Measurements from ENCODE around the gene KCNIP3.

The KCNIP3 gene

GRCh38 chr2:95381212-95382191, 84.4 kb downstream of the KCNIP3 start:
- TF ChIP-seq CTCF (IDR thresholded peaks at IDR 0.05; ENCODE audit: insufficient read depth, low read length, missing control alignments), result no peak
- POLR2A ChIA-PET, result no interaction called here
- DNase-seq (ENCODE audit: low read depth, low spot score), result no peak
- no peak overlapping the region for H3K4me3 ChIP-seq (ENCODE audit: low read depth, low read length)
- CTCF ChIA-PET, result interaction anchor here (1.3 to 5.8 kb wide), 2 partner anchors 7 to 36 kb away, joined by 4 to 54 read pairs; no protein-coding TSS in a partner anchor

DNA sequence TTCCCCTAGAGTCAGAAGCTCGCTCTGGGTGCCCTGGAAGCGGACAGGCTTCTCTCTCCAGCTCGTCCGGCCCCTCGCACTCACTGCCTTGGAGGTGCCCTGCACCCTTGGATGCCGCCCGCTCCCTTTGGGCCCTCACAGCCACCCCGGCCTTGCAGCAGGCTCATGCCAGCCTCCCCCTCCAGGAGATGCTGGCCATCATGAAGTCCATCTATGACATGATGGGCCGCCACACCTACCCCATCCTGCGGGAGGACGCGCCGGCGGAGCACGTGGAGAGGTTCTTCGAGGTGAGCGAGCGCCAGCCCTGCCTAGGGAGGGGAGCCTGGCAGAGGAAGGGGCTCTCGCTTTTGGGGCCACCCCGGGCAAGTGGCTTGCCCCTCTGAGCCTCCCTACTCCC, 85.0 kb downstream of the KCNIP3 start:
- ChIA-PET POLR2A (no interaction called here), CTCF (interaction anchor here (1.3 kb wide), 1 partner anchor 37 kb away, joined by 4 read pairs; no protein-coding TSS in a partner anchor)
- no peak for DNase-seq (ENCODE audit: low read depth, low spot score)
- TF ChIP-seq CTCF (IDR thresholded peaks at IDR 0.05; ENCODE audit: insufficient read depth, low read length, missing control alignments), result no peak
- H3K4me3 ChIP-seq (ENCODE audit: low read depth, low read length), result no peak overlapping the region

GRCh38 chr2:95382686-95383634, 85.8 kb downstream of the KCNIP3 start:
- no peak for TF ChIP-seq CTCF (IDR thresholded peaks at IDR 0.05; ENCODE audit: insufficient read depth, low read length, missing control alignments)
- ChIA-PET POLR2A (no interaction called here), CTCF (interaction anchor here (1.3 to 2.7 kb wide), 2 partner anchors 37 to 38 kb away, joined by 4 to 9 read pairs; no protein-coding TSS in a partner anchor)
- no peak overlapping the region for H3K4me3 ChIP-seq (ENCODE audit: low read depth, low read length)
- no peak for DNase-seq (ENCODE audit: low read depth, low spot score)

GRCh38 chr2:95383635-95384027, 86.5 kb downstream of the KCNIP3 start:
- no peak for DNase-seq (ENCODE audit: low read depth, low spot score)
- TF ChIP-seq CTCF (IDR thresholded peaks at IDR 0.05; ENCODE audit: insufficient read depth, low read length, missing control alignments), result no peak
- POLR2A ChIA-PET, result no interaction called here
- CTCF ChIA-PET, result interaction anchor here (0.8 to 2.7 kb wide), 2 partner anchors 38 to 346 kb away, joined by 3 to 9 read pairs; no protein-coding TSS in a partner anchor
- H3K4me3 ChIP-seq (ENCODE audit: low read depth, low read length), result no peak overlapping the region

DNA sequence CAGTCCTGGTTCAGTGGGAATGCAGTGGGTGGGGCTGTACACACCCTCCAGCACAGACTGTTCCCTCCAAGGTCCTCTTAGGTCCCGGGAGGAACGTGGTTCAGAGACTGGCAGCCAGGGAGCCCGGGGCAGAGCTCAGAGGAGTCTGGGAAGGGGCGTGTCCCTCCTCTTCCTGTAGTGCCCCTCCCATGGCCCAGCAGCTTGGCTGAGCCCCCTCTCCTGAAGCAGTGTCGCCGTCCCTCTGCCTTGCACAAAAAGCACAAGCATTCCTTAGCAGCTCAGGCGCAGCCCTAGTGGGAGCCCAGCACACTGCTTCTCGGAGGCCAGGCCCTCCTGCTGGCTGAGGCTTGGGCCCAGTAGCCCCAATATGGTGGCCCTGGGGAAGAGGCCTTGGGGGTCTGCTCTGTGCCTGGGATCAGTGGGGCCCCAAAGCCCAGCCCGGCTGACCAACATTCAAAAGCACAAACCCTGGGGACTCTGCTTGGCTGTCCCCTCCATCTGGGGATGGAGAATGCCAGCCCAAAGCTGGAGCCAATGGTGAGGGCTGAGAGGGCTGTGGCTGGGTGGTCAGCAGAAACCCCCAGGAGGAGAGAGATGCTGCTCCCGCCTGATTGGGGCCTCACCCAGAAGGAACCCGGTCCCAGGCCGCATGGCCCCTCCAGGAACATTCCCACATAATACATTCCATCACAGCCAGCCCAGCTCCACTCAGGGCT, 87.9 kb downstream of the KCNIP3 start:
- CTCF ChIA-PET, result interaction anchor here (2.7 to 8.7 kb wide), 2 partner anchors 40 to 344 kb away, joined by 9 to 74 read pairs; no protein-coding TSS in a partner anchor
- DNase-seq (ENCODE audit: low read depth, low spot score), result no peak
- POLR2A ChIA-PET, result no interaction called here
- TF ChIP-seq CTCF (IDR thresholded peaks at IDR 0.05; ENCODE audit: insufficient read depth, low read length, missing control alignments), result no peak
- H3K4me3 ChIP-seq (ENCODE audit: low read depth, low read length), result no peak overlapping the region
